Lower lobe of right lung (tissue), 2 donors: ENCODE results near the gene DPAGT1. TPM values are rescaled to one million over a fixed set of nuclear protein-coding genes. Genes with fewer than 3 reads are reported as not detected.

Source experiments
- ATAC-seq, 2 donors: fragments of 200-7000 bp; cut with Tn5 transposase; one replicate each; pipeline ENCODE4 v1.9.1; 2020 to 2022; ENCODE audit warnings: mild to moderate bottlenecking in 2 of 2, moderate library complexity in 2 of 2
- DNase-seq: peaks from one replicate; pipeline ENCODE4 v3.0.0-alpha.2; 2020
- H3K27ac ChIP-seq: fragments of 200-600 bp; one replicate; pipeline ENCODE4 v1.8.0; 2022
- H3K27me3 ChIP-seq: fragments of 200-600 bp; one replicate; pipeline ENCODE4 v1.8.0; 2022; ENCODE audit warnings: low read depth
- H3K36me3 ChIP-seq: fragments of 200-600 bp; one replicate; pipeline ENCODE4 v1.8.0; 2022; ENCODE audit warnings: mild to moderate bottlenecking
- H3K4me1 ChIP-seq: fragments of 200-600 bp; one replicate; pipeline ENCODE4 v1.8.0; 2022
- H3K4me3 ChIP-seq: fragments of 200-600 bp; one replicate; pipeline ENCODE4 v1.8.0; 2022; ENCODE audit warnings: mild to moderate bottlenecking
- H3K9me3 ChIP-seq: fragments of 200-600 bp; one replicate; pipeline ENCODE4 v1.8.0; 2022
- CTCF ChIP-seq: fragments of 200-600 bp; IDR thresholded peaks from one replicate; pipeline ENCODE4 v1.8.0; 2022; ENCODE audit warnings: antibody characterized with exemption, mild to moderate bottlenecking
- intact Hi-C: fragments of 100-400 bp; cut with DNase I; formaldehyde crosslinking; loops from one replicate; pipeline ENCODE4 v1.11.0; 2022
- total RNA-seq: library from RNA; stranded (reverse); fragmentation: NEBNext Ultra II Directional; extraction: Animal tissue kit (Norgen Biotek cat#: 25700); gene quantifications from one replicate; pipeline ENCODE4 v1.2.1, GENCODE V29; 2021
- donor health status: DM: no; HTN: yes; CAD: no; lungs with severe emphysema.

DPAGT1 gene
- total RNA-seq, 1 donor from 2014 or later: 40.6 TPM

DNA sequence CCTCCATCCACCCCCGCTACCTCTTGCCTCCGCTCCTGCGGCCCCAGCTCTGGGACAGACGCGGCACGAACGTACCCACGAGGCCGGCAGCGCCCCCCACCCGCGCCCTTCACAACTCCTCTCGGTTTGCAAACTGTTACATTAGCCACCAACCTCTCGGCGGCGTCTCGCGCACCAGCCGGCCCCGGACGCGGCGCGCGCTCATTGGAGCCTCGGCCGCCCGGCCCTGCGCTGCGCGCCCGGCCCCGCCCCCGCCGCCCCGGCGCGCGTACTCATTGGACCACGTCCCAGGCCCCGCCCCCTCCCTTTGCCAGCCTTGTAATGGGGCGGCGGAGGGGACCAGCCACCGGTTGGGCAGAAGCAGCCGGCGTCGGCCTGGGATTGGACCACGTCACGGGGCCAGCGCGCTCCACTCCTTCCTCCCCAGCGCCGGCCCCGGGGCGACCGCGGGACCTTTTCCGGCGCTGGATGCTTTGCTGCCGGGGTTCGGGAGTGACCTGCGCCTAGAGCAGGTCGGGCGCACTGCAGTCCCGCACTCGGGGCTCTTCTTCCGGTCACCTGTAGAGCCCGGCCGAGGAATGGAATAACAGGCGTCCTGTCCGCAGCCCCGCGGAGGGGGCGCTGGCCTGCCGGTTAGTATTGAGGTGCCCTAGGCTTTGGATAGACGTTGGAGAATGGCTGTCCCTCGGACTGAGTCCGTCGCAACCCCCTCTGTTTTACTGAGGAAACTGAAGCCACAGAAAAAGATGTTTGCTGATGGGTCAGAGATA, 44.5 kb downstream of the DPAGT1 start, which contains the start of gene HYOU1:
Gene HYOU1, minus strand, starts transcription at position 206 of the 770 bp plus-strand sequence. CDS start 1,045 bp downstream, outside the sequence.
- DNase-seq (peak; percentile 99), ATAC-seq (peak; percentile 99)
- Histone ChIP-seq H3K4me1 (peaks cover 25% of the 10 kb centered on the region), H3K36me3 (peaks cover 41% of the 10 kb centered on the region), H3K4me3 (peak within 1 kb of the TSS; percentile 94), H3K27ac (peak within 1 kb of the TSS; percentile 90), H3K9me3 (no peaks in the 10 kb centered on the region), H3K27me3 (no peaks in the 10 kb centered on the region)
- intact Hi-C loops: no loop called here
- peak; percentile 28 for TF ChIP-seq CTCF

- intact Hi-C loops: no loop called here
- H3K4me3 ChIP-seq: peak overlapping the region; percentile 94
- peaks cover 48% of the 10 kb centered on the region for H3K36me3 ChIP-seq
- DNase-seq (peak; percentile 65), ATAC-seq (peak; percentile 34 to 67)
- H3K27me3 ChIP-seq: no peaks in the 10 kb centered on the region
- TF ChIP-seq CTCF: peak; percentile 16
- H3K9me3 ChIP-seq: no peaks in the 10 kb centered on the region
- H3K4me1 ChIP-seq: peaks cover 25% of the 10 kb centered on the region
- peak overlapping the region; percentile 90 for H3K27ac ChIP-seq
These were observed 45.1 kb downstream of the DPAGT1 start for GRCh38 chr11:119056421-119056999.

DNA sequence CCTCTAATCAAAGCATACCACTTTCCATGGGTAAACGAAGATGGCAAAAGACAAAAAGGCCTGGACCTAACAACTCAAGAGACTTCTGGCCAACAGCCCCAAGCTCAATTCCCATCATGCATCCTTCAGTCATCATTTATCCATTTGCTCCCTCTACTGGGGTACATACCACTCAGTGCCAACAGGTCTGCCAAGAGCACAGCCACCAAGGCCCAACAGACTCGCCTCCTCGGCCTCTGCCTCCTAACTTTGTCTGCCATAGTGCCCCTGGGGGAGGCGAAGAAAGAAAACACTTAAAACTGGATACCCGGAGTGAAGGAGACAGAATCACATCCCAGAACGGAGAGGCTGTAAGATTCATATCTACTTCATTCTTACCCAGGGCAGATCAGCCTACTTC, 45.8 kb downstream of the DPAGT1 start:
- DNase-seq (no peak), ATAC-seq (no peak)
- Histone ChIP-seq H3K27me3 (no peaks in the 10 kb centered on the region), H3K9me3 (no peaks in the 10 kb centered on the region), H3K27ac (peak overlapping the region; percentile 90), H3K4me3 (peak overlapping the region; percentile 94), H3K36me3 (peaks cover 49% of the 10 kb centered on the region), H3K4me1 (peaks cover 25% of the 10 kb centered on the region)
- intact Hi-C loops: no loop called here
- TF ChIP-seq CTCF: no peak

- intact Hi-C loops: no loop called here
- no peak for ATAC-seq
These were observed 47.2 kb downstream of the DPAGT1 start for GRCh38 chr11:119054418-119054817.

More at GRCh38 chr11:119054418-119054817, 47.2 kb downstream of the DPAGT1 start:
- Histone ChIP-seq H3K27me3 (no peaks in the 10 kb centered on the region), H3K9me3 (no peaks in the 10 kb centered on the region), H3K27ac (no peak overlapping the region), H3K4me3 (no peak overlapping the region), H3K36me3 (peaks cover 61% of the 10 kb centered on the region), H3K4me1 (peaks cover 25% of the 10 kb centered on the region)
- no peak for DNase-seq
- TF ChIP-seq CTCF: no peak
